K562 (cell line): Measurements from ENCODE around the gene PPP1R14C. TPM values are rescaled to one million over a fixed set of nuclear protein-coding genes. Genes with fewer than 3 reads are reported as not detected.

Source experiments
- ATF1 ChIP-seq, 2 experiments: fragments of 450-650 bp in 1 of 2; IDR thresholded peaks; 2 replicates each; pipeline ENCODE4 v1.6.1; 2016; ENCODE audit warnings: missing compliant biosample characterization in 1 of 2, missing genetic modification characterization in 1 of 2
- BCLAF1 ChIP-seq, 2 experiments: fragments of 450-650 bp in 1 of 2; IDR thresholded peaks; 2 replicates each; pipeline ENCODE4 v1.6.1; 2011 to 2017; ENCODE audit warnings: low read depth in 2 of 2, antibody characterized with exemption in 1 of 2, borderline replicate concordance in 1 of 2, low read length in 1 of 2, mild to moderate bottlenecking in 1 of 2, mixed read lengths in 1 of 2; ENCODE audit not compliant: control insufficient read depth in 1 of 2
- BDP1 ChIP-seq: IDR thresholded peaks from 3 replicates; pipeline ENCODE4 v1.6.1; 2011; ENCODE audit not compliant: insufficient read length, insufficient read depth
- CBFB ChIP-seq: sonication (generic); formaldehyde crosslinking; IDR thresholded peaks from 2 replicates; pipeline ENCODE4 v1.4.0; 2020; ENCODE audit warnings: mild to moderate bottlenecking, missing genetic modification reagents
- CBX5 ChIP-seq: IDR thresholded peaks from 2 replicates; pipeline ENCODE4 v1.6.1; 2014; ENCODE audit warnings: low read depth, borderline replicate concordance
- CREM ChIP-seq: IDR thresholded peaks from 2 replicates; pipeline ENCODE4 v1.6.1; 2014; ENCODE audit warnings: antibody characterized with exemption, low read depth
- ETS1 ChIP-seq: conservative IDR thresholded peaks from 2 replicates; pipeline ENCODE4 v1.6.1; 2011; ENCODE audit warnings: low read depth, mild to moderate bottlenecking, low read length; ENCODE audit not compliant: control insufficient read depth
- GATA2 ChIP-seq: sonication (generic); formaldehyde crosslinking; IDR thresholded peaks from 2 replicates; pipeline ENCODE4 v1.4.0; 2020; ENCODE audit warnings: mild to moderate bottlenecking, missing genetic modification reagents
- L3MBTL2 ChIP-seq: fragments of 450-650 bp; IDR thresholded peaks from 2 replicates; pipeline ENCODE4 v1.6.1; 2016; ENCODE audit warnings: mild to moderate bottlenecking, moderate library complexity
- MBD1 ChIP-seq: fragments of 250-450 bp; sonication (Bioruptor Pico); IDR thresholded peaks from 2 replicates; pipeline ENCODE4 v1.8.0; 2022; ENCODE audit warnings: inconsistent platforms
- NONO ChIP-seq, 2 experiments: fragments of 200-400 bp in 1 of 2; fragments of 450-650 bp in 1 of 2; formaldehyde crosslinking in 1 of 2; IDR thresholded peaks; 2 replicates each; pipeline ENCODE4 v1.6.1; 2017; ENCODE audit warnings: low read depth in 2 of 2, mild to moderate bottlenecking in 2 of 2, moderate library complexity in 2 of 2, low read length in 1 of 2
- OTX1 ChIP-seq: fragments of 450-650 bp; formaldehyde crosslinking; IDR thresholded peaks from 2 replicates; pipeline ENCODE4 v1.4.0; 2022; ENCODE audit warnings: mild to moderate bottlenecking
- PHF20 ChIP-seq: fragments of 450-650 bp; IDR thresholded peaks from 2 replicates; pipeline ENCODE4 v1.6.1; 2018; ENCODE audit not compliant: partially characterized antibody
- SIRT6 ChIP-seq: IDR thresholded peaks from one replicate; pipeline ENCODE4 v1.6.1; 2012; ENCODE audit warnings: low read depth, mild to moderate bottlenecking, control low read depth, inconsistent platforms, low read length, moderate library complexity
- SMAD3 ChIP-seq: fragments of 450-650 bp; formaldehyde crosslinking; conservative IDR thresholded peaks from 2 replicates; pipeline ENCODE4 v1.4.0; 2020; ENCODE audit warnings: mild to moderate bottlenecking
- SMARCC2 ChIP-seq: fragments of 450-650 bp; IDR thresholded peaks from 2 replicates; pipeline ENCODE4 v1.6.1; 2017; ENCODE audit warnings: antibody characterized with exemption, moderate library complexity, mild to moderate bottlenecking, low read depth
- SUPT5H ChIP-seq: fragments of 450-650 bp; IDR thresholded peaks from 2 replicates; pipeline ENCODE4 v1.6.1; 2016
- TCFL5 ChIP-seq: fragments of 250-450 bp; sonication (Bioruptor Pico); conservative IDR thresholded peaks from 2 replicates; pipeline ENCODE4 v1.6.1; 2021; ENCODE audit warnings: mild to moderate bottlenecking, moderate library complexity, matching md5 sums
- THRAP3 ChIP-seq: fragments of 450-650 bp; IDR thresholded peaks from 2 replicates; pipeline ENCODE4 v1.6.1; 2016; ENCODE audit warnings: mild to moderate bottlenecking, inconsistent platforms, borderline replicate concordance
- ZFP36 ChIP-seq: fragments of 150-350 bp; IDR thresholded peaks from 2 replicates; pipeline ENCODE4 v1.6.1; 2018; ENCODE audit warnings: low read length, low read depth; ENCODE audit not compliant: partially characterized antibody
- ZNF175 ChIP-seq: fragments of 200-800 bp; sonication (Bioruptor generic); IDR thresholded peaks from 2 replicates; pipeline ENCODE4 v1.6.1; 2016; ENCODE audit warnings: low read depth, mild to moderate bottlenecking, missing genetic modification characterization, missing compliant biosample characterization
- ZNF79 ChIP-seq: fragments of 250-450 bp; sonication (Bioruptor Pico); IDR thresholded peaks from 2 replicates; pipeline ENCODE4 v1.4.0; 2020; ENCODE audit warnings: low read depth, mild to moderate bottlenecking, moderate library complexity
- polyA plus RNA-seq, 8 experiments: library from polyadenylated mRNA; depleted of rRNA in 4 of 8; stranded (reverse) in 5 of 8; unstranded in 3 of 8; fragments of >200 nt; fragmentation: Nextera tagmentation in 2 of 8; fragmentation: Illumina TruSeq in 1 of 8; extraction: Ambion mirVana in 2 of 8; extraction: Trizol in 1 of 8; gene quantifications; 2 replicates each; pipeline versions ENCODE4 v1.2.1 to v1.2.3, GENCODE V29; 2011 to 2014; ENCODE audit warnings: inconsistent platforms in 1 of 8, missing spikeins in 1 of 8
- total RNA-seq, 7 experiments: library from RNA; depleted of rRNA in 6 of 7; stranded (reverse); fragments of >200 nt in 6 of 7; fragmentation: Illumina TruSeq in 2 of 7; extraction: Trizol in 2 of 7; gene quantifications; 2 replicates each; pipeline versions ENCODE4 v1.2.1 to v1.2.3, GENCODE V29; 2011 to 2021; ENCODE audit warnings: low replicate concordance in 1 of 7

PPP1R14C gene
- total and polyA plus RNA-seq, 9 of the 15 experiments (the other 6 are each of a cell fraction or from before 2014, with no cell fraction given) = 4.5 to 16.6 (median 11.9) TPM

- TF ChIP-seq TCFL5 (no peak), ETS1 (no peak), CREM (peak; percentile 96), CBX5 (0 out of 2 replicates have a peak, but pooled peaks have one; percentile 58), ZFP36 (peak; percentile 41), SUPT5H (peak; percentile 66), SMAD3 (0 out of 2 replicates have a peak, but pooled peaks have one; percentile 62), ZNF79 (CRISPR knock-in tag) (no peak), ZNF175 (CRISPR knock-in tag) (0 out of 2 replicates have a peak, but pooled peaks have one; percentile 55), L3MBTL2 (peak; percentile 77; the same call in 1 of the 2 replicates), PHF20 (no peak), SIRT6 (no peak), CBFB (0 out of 2 replicates have a peak, but pooled peaks have one; percentile 20), OTX1 (CRISPR knock-in tag) (peak; percentile 82), BCLAF1 (IDR thresholded peaks at IDR 0.05; ENCODE audit: borderline replicate concordance in 1 of 2, control insufficient read depth in 1 of 2, low read depth in 2 of 2, low read length in 1 of 2) (peak in 1 of 2 experiments; percentile 81; a peak in 2 of 4 replicates), NONO (IDR thresholded peaks at IDR 0.05; ENCODE audit: low read depth in 2 of 2, low read length in 1 of 2) (0 out of 4 replicates have a peak, but pooled peaks of 1 of the 2 experiments have one; percentile 20), THRAP3 (peak; percentile 97), ATF1 (CRISPR knock-in tag; IDR thresholded peaks at IDR 0.05) (no peak), ATF1 (tag; IDR thresholded peaks at IDR 0.05) (peak; percentile 93), BDP1 (no peak), SMARCC2 (peak; percentile 94), MBD1 (CRISPR knock-in tag) (no peak), GATA2 (CRISPR knock-in tag) (peak; percentile 90)
Observed at GRCh38 chr6:150150821-150151646, 8.2 kb downstream of the PPP1R14C start (continued).
